Esophagus squamous epithelium (tissue), 5 donors: Measurements from ENCODE around the gene KBTBD12. TPM values are rescaled to one million over a fixed set of nuclear protein-coding genes. Genes with fewer than 3 reads are reported as not detected.
A peak's percentile ranks its signal among the peaks of the same experiment; 100 is the strongest.

Experiments used
- DNase-seq: peaks from one replicate; lab custom pipeline; 2025; lab: John Stamatoyannopoulos, UW
- H3K27ac ChIP-seq, 4 donors: fragments of 200-600 bp; sonication (generic); one replicate each; pipeline ENCODE4 v1.5.1; 2016 to 2019; ENCODE audit warnings: mild to moderate bottlenecking in 1 of 4
- H3K27me3 ChIP-seq, 4 donors: fragments of 200-600 bp; sonication (generic); 1 replicate in 3 of 4; 2 replicates in 1 of 4; pipeline versions ENCODE4 v1.5.1 to v1.6.0; 2017 to 2021; ENCODE audit warnings: antibody characterized with exemption in 1 of 4
- H3K36me3 ChIP-seq, 3 donors: fragments of 200-600 bp; sonication (generic); one replicate each; pipeline ENCODE4 v1.5.1; 2016 to 2019
- H3K4me1 ChIP-seq, 3 donors: fragments of 200-600 bp; sonication (generic); one replicate each; pipeline ENCODE4 v1.5.1; 2017 to 2019
- H3K4me3 ChIP-seq, 4 donors: fragments of 200-600 bp; sonication (generic); 1 replicate in 3 of 4; 2 replicates in 1 of 4; pipeline ENCODE4 v1.5.1; 2016 to 2019; ENCODE audit warnings: mild to moderate bottlenecking in 2 of 4, moderate library complexity in 1 of 4
- H3K9me3 ChIP-seq, 3 donors: fragments of 200-600 bp; sonication (generic); one replicate each; pipeline ENCODE4 v1.5.1; 2016 to 2019
- CTCF ChIP-seq, 6 experiments: fragments of 450-650 bp in 4 of 6; fragments of 200-600 bp in 2 of 6; sonication (generic) in 2 of 6; IDR thresholded peaks; one replicate each; pipeline ENCODE4 v1.5.1; 2016 to 2019; ENCODE audit warnings: antibody characterized with exemption in 6 of 6, mild to moderate bottlenecking in 4 of 6, moderate library complexity in 4 of 6
- POLR2A ChIP-seq, 4 donors: fragments of 450-650 bp; IDR thresholded peaks; one replicate each; pipeline ENCODE4 v1.6.1; 2017; ENCODE audit warnings: antibody characterized with exemption in 4 of 4, mild to moderate bottlenecking in 4 of 4, moderate library complexity in 3 of 4
- WGBS, 2 donors: methylation state at CpG; one replicate each; pipeline ENCODE4 v1.1.5; 2018; 5-methylcytosine and 5-hydroxymethylcytosine counted together
- intact Hi-C: fragments of 100-400 bp; cut with DNase I; formaldehyde crosslinking; loops from one replicate; pipeline ENCODE4 v1.15.0; 2022
- total RNA-seq, 4 donors: library from RNA; depleted of rRNA; stranded (reverse); fragments of >200 nt; gene quantifications; one replicate each; pipeline ENCODE4 v1.1.0, GENCODE V29; 2016
- donor health status: DM: yes; HTN: yes; CAD: no.

The KBTBD12 gene
- total RNA-seq, 4 donors from 2014 or later = 0.38 TPM; not detected in 2

- 70 to 71% methylated on average over 10 of the region's 10 CpGs for WGBS, 2 donors
- peak overlapping the region in 1 of 4 donors; percentile 67 for H3K4me3 ChIP-seq
These were observed 983 bp downstream of the KBTBD12 start for GRCh38 chr3:127915937-127916493.

GRCh38 chr3:127920738-127921137, 5.7 kb downstream of the KBTBD12 start:
- WGBS, 2 donors = 68 to 81% methylated on average over 1 of the region's 1 CpG
- TF ChIP-seq CTCF (IDR thresholded peaks at IDR 0.05) = no peak
- no peak for TF ChIP-seq POLR2A (IDR thresholded peaks at IDR 0.05)

More at GRCh38 chr3:127915937-127916493, 983 bp downstream of the KBTBD12 start:
- TF ChIP-seq CTCF (IDR thresholded peaks at IDR 0.05) (no peak), POLR2A (IDR thresholded peaks at IDR 0.05) (no peak)
- H3K9me3 ChIP-seq = no peaks in the 10 kb centered on the region
- H3K36me3 ChIP-seq = no peaks in the 10 kb centered on the region
- peak overlapping the region in 3 of 4 donors; percentile 41 to 58 (median 52) for H3K27ac ChIP-seq
- intact Hi-C loops = no loop called here
- no peak for DNase-seq
- peaks cover 7 to 34% (median 15%) of the 10 kb centered on the region in 3 donors for H3K4me1 ChIP-seq
- peaks cover 0 to 46% (median 0%) of the 10 kb centered on the region in 4 donors for H3K27me3 ChIP-seq

GRCh38 chr3:127923611-127924010, 8.6 kb downstream of the KBTBD12 start:
- H3K27ac ChIP-seq = no peak overlapping the region
- intact Hi-C loops = no loop called here
- H3K27me3 ChIP-seq = peaks cover 0 to 8% (median 0%) of the 10 kb centered on the region in 4 donors
- WGBS, 2 donors = 82 to 88% methylated on average over 4 of the region's 4 CpGs
- DNase-seq = no peak
- no peaks in the 10 kb centered on the region for H3K9me3 ChIP-seq
- TF ChIP-seq CTCF (IDR thresholded peaks at IDR 0.05) (no peak), POLR2A (IDR thresholded peaks at IDR 0.05) (no peak)
- no peaks in the 10 kb centered on the region for H3K36me3 ChIP-seq
- no peaks in the 10 kb centered on the region for H3K4me1 ChIP-seq
- H3K4me3 ChIP-seq = no peak overlapping the region

More at GRCh38 chr3:127920738-127921137, 5.7 kb downstream of the KBTBD12 start:
- H3K4me1 ChIP-seq = peaks cover 0 to 2% (median 0%) of the 10 kb centered on the region in 3 donors
- H3K9me3 ChIP-seq = no peaks in the 10 kb centered on the region
- no peaks in the 10 kb centered on the region for H3K36me3 ChIP-seq
- intact Hi-C loops = no loop called here
- H3K27ac ChIP-seq = no peak overlapping the region
- no peak overlapping the region for H3K4me3 ChIP-seq
- no peak for DNase-seq
- H3K27me3 ChIP-seq = peaks cover 0 to 25% (median 0%) of the 10 kb centered on the region in 4 donors

GRCh38 chr3:127925384-127925783, 10.4 kb downstream of the KBTBD12 start:
- no peaks in the 10 kb centered on the region for H3K36me3 ChIP-seq
- intact Hi-C loops = no loop called here
- no peak for TF ChIP-seq POLR2A (IDR thresholded peaks at IDR 0.05)
- no peak for TF ChIP-seq CTCF (IDR thresholded peaks at IDR 0.05)
- H3K27ac ChIP-seq = no peak overlapping the region
- H3K4me1 ChIP-seq = no peaks in the 10 kb centered on the region
- 51 to 61% methylated on average over 2 of the region's 2 CpGs for WGBS, 2 donors
- no peak overlapping the region for H3K4me3 ChIP-seq
- DNase-seq = no peak
- peaks cover 0 to 8% (median 0%) of the 10 kb centered on the region in 4 donors for H3K27me3 ChIP-seq
- H3K9me3 ChIP-seq = no peaks in the 10 kb centered on the region

GRCh38 chr3:127927829-127928604, 13.0 kb downstream of the KBTBD12 start:
- H3K4me3 ChIP-seq = no peak overlapping the region
- H3K27me3 ChIP-seq = peaks cover 0 to 8% (median 0%) of the 10 kb centered on the region in 4 donors
- 78 to 79% methylated on average over 3 of the region's 3 CpGs for WGBS, 2 donors
- DNase-seq = no peak
- intact Hi-C loops = no loop called here
- no peaks in the 10 kb centered on the region for H3K9me3 ChIP-seq
- H3K36me3 ChIP-seq = no peaks in the 10 kb centered on the region
- no peak for TF ChIP-seq POLR2A (IDR thresholded peaks at IDR 0.05)
- no peak for TF ChIP-seq CTCF (IDR thresholded peaks at IDR 0.05)
- H3K4me1 ChIP-seq = no peaks in the 10 kb centered on the region
- no peak overlapping the region for H3K27ac ChIP-seq
